Astrocyte of the spinal cord (primary cell): ENCODE data around the gene PLXNB1.

Experiments used
- DNase-seq: peaks from one replicate; pipeline ENCODE4 v3.0.0; 2011; ENCODE audit warnings: low read depth, low spot score
- H3K4me3 ChIP-seq: 2 replicates; pipeline ENCODE4 v1.5.1; 2011; ENCODE audit warnings: low read depth, mild to moderate bottlenecking, low read length, moderate library complexity
- CTCF ChIP-seq: IDR thresholded peaks from 2 replicates; pipeline ENCODE4 v1.5.1; 2012; ENCODE audit warnings: low read depth, mild to moderate bottlenecking, low read length, inconsistent platforms
- in situ Hi-C: cut with HindIII; loops from 2 replicates; pipeline ENCODE4 v1.10.0; 2017; ENCODE audit warnings: low sequenced_read_pairs

The PLXNB1 gene

DNA sequence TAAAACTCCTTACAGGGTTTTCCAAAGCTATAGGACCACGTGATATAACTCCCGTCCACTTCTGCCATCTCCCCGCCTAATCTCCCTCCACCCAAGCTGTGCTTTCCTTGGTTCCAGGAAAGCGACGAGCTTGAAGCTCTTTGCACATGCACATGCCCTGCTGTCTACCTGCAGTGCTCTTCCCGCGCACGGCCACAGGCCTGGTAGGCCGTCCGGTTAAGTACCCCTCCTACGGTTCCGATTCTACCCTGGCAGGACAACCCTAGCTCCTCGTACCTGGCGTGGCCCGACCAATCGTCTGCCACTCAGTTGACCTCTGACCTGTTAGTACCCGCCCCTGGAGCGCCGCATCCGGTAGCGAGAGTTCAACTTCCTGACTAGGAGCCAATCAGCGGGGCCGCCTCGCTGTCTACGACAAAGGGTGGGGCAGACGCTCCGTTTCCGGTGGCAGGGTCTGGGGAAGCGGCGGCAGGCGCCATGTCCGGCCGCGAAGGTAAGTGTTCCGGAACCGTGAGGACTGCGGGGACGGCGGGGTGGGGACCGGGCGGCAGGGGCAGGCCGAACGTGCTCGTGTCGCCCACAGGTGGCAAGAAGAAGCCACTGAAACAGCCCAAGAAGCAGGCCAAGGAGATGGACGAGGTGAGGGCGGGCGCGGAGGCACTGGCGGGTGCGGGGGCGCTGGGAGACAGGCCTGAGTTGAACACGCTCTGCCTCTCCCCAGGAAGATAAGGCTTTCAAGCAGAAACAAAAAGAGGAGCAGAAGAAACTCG is 10.1 kb upstream of the PLXNB1 start, which contains the start of the genes CCDC51 and TMA7:
Gene CCDC51 (minus strand): TSS at position 300 of the 770 bp plus-strand sequence. CDS start 4,991 bp downstream, outside the sequence.
Gene TMA7 (plus strand): TSS at position 438 of the 770 bp plus-strand sequence. CDS start 40 bp downstream, at position 478.
- in situ Hi-C loops, result no loop called here
- DNase-seq, result peak; percentile 96
- peak within 1 kb of the TSS; percentile 94 for H3K4me3 ChIP-seq
- no peak for TF ChIP-seq CTCF

DNA sequence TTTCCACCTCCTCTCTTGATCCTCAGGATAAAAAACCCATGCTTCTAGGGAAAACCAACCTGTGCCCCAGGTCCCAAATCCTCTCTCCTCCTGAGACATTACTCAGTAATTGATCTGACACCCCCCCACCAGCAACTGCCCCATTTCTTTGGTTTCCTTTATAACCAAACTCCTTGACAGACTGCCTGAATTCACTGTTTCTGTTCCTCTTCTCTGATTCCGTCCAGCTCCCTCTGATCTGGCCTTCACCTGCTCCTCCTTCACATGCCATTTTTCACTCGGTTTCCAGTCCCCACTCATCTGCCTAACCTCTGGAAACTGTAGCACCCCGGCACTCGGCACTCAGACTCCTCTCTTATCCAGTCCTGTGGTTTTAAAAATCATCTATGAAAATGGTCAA is 7.9 kb upstream of the PLXNB1 start:
- H3K4me3 ChIP-seq, result no peak overlapping the region
- no peak for DNase-seq
- in situ Hi-C loops, result no loop called here
- no peak for TF ChIP-seq CTCF

DNA sequence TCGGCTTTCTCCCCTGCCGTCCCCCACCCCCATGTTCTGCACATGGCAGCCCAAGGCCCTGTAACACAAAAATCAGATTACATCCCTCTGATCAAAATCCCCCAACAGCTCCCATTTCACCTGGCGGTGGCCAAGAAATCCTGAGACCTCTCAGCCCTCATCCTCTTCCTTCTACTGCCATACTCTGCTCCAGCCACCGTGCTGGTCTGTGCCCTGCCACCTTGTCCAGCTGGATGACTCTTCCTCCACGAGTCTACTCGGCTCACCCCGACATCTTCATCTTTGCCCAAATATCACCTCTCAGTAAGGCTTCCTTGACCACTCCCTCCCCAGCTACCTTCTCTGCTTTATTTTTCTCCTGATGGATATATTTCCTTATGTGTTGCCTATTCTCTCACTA is 7.0 kb upstream of the PLXNB1 start:
- in situ Hi-C loops, result no loop called here
- TF ChIP-seq CTCF, result no peak
- no peak for DNase-seq
- no peak overlapping the region for H3K4me3 ChIP-seq

- no peak overlapping the region for H3K4me3 ChIP-seq
- TF ChIP-seq CTCF, result no peak
- in situ Hi-C loops, result no loop called here
- no peak for DNase-seq
Measured at GRCh38 chr3:48436477-48436787, 6.5 kb upstream of the PLXNB1 start.

DNA sequence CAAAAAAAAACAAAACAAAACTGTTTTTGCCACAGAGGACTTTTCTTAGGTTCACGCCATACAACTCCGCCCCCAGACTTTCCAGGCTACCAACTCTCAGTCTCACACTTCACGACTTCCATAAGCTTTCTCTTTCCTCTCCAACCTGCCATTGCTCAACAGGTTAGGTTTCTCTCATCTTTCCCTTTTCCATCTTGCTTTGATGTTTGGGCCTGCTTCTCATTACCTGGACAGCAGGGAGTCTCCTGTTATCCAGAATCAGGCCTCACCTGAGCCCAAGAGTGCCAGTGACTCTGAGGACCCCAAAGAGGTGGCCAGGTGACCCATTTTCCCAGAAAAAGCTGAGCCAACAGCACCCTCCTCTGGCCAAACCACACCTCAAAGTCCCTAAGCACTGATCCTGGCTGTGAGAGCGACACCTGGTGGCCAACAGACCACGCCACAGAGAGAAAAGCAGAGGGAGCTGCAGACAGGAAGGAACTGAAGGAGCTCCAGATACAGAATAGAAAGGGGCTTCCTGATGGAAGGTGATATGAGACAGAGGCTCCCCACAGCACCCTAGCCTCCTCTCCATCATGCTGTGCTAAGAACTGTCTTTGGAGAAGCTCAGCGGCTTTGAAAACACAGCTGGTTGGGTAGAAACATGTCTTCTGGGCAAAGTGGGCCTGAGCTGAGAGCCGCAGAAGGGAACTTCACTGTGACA is 6.0 kb upstream of the PLXNB1 start:
- no peak overlapping the region for H3K4me3 ChIP-seq
- peak; percentile 100 for TF ChIP-seq CTCF
- in situ Hi-C loops, result no loop called here
- peak; percentile 81 for DNase-seq

DNA sequence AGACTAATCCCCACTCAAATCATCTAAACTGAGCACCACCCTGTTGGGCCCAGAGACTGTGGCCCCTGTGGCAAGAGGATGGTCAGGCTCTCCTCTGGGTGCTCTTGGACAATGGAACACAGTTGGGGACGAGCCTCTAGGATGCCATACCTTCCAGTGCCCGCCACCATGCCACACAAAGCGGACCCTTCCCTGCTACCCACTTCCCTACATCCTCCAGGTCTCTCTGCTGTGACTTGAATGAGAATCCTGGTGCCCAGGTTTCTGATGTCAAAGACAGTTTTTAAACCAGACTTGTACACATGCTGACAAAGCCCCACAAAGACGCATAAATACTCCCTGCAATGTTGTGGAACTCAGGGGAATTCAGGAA is 5.3 kb upstream of the PLXNB1 start:
- DNase-seq, result no peak
- in situ Hi-C loops, result no loop called here
- no peak for TF ChIP-seq CTCF
- no peak overlapping the region for H3K4me3 ChIP-seq
